Measurements from ENCODE around the gene PTPRM.

DNA sequence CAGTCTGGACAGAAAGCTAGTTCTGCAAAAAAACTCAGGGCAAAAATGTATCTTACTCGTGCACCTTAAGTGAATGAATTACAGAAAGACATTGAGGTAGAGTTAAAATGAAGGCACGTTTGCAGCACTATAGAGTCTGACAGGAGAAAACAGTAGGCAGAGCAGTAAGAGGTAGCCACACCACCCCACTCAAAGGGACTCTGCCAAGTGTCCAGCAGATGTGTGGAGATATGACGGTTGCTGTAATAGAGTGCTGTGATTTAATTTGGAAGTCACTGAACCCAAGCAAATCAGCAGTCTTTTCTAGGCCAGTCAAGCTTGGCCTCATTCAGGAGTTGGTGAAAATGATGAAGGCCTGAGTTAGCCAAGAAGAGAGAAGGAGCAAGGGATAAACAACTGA lies 464.4 kb downstream of the PTPRM start:
- TF ChIP-seq, protein P1, sequence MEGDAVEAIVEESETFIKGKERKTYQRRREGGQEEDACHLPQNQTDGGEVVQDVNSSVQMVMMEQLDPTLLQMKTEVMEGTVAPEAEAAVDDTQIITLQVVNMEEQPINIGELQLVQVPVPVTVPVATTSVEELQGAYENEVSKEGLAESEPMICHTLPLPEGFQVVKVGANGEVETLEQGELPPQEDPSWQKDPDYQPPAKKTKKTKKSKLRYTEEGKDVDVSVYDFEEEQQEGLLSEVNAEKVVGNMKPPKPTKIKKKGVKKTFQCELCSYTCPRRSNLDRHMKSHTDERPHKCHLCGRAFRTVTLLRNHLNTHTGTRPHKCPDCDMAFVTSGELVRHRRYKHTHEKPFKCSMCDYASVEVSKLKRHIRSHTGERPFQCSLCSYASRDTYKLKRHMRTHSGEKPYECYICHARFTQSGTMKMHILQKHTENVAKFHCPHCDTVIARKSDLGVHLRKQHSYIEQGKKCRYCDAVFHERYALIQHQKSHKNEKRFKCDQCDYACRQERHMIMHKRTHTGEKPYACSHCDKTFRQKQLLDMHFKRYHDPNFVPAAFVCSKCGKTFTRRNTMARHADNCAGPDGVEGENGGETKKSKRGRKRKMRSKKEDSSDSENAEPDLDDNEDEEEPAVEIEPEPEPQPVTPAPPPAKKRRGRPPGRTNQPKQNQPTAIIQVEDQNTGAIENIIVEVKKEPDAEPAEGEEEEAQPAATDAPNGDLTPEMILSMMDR (IDR thresholded peaks at IDR 0.05) = no peak
- TF ChIP-seq EP300 (IDR thresholded peaks at IDR 0.05) = no peak

All from gastroesophageal sphincter (tissue), 3 donors.